HTERT RPE-1 (cell line): Measurements from ENCODE around the gene SH2B3.

Experiments
- in situ Hi-C: fragments of 300-500 bp; cut with MboI; formaldehyde crosslinking; loops from 4 replicates; pipeline ENCODE4 v1.14.3; 2020; ENCODE audit warnings: low sequenced_read_pairs

Gene SH2B3

GRCh38 chr12:111442301-111443045, 36.8 kb downstream of the SH2B3 start:
- in situ Hi-C loops = no loop called here

GRCh38 chr12:111443086-111443485, 37.4 kb downstream of the SH2B3 start:
- in situ Hi-C loops = no loop called here

- in situ Hi-C loops = no loop called here
These were observed 37.9 kb downstream of the SH2B3 start for GRCh38 chr12:111443586-111443985.

GRCh38 chr12:111444314-111444924, 38.7 kb downstream of the SH2B3 start:
- in situ Hi-C loops = no loop called here

GRCh38 chr12:111444925-111445725, 39.4 kb downstream of the SH2B3 start:
- in situ Hi-C loops = no loop called here

- in situ Hi-C loops = no loop called here
These were observed 40.2 kb downstream of the SH2B3 start for GRCh38 chr12:111445726-111446581.

- in situ Hi-C loops = no loop called here
These were observed 41.2 kb downstream of the SH2B3 start for GRCh38 chr12:111446631-111447570.

GRCh38 chr12:111447571-111448265, 42.0 kb downstream of the SH2B3 start:
- in situ Hi-C loops = no loop called here

GRCh38 chr12:111448266-111448830, 42.6 kb downstream of the SH2B3 start:
- in situ Hi-C loops = no loop called here

- in situ Hi-C loops = no loop called here
These were observed 43.4 kb downstream of the SH2B3 start for GRCh38 chr12:111448846-111449790.

GRCh38 chr12:111450676-111451075, 45.0 kb downstream of the SH2B3 start:
- in situ Hi-C loops = no loop called here

GRCh38 chr12:111451232-111451631, 45.5 kb downstream of the SH2B3 start:
- in situ Hi-C loops = no loop called here

GRCh38 chr12:111451649-111452129, 46.0 kb downstream of the SH2B3 start:
- in situ Hi-C loops = no loop called here

- in situ Hi-C loops = no loop called here
These were observed 47.6 kb downstream of the SH2B3 start for GRCh38 chr12:111453071-111453989.

GRCh38 chr12:111454311-111454710, 48.6 kb downstream of the SH2B3 start:
- in situ Hi-C loops = no loop called here

- in situ Hi-C loops = no loop called here
These were observed 49.2 kb downstream of the SH2B3 start for GRCh38 chr12:111454716-111455447.
